HL-60 (cell line): ENCODE data around the gene GNAL.

Experiments
- DNase-seq, 2 experiments: peaks; one replicate each; pipeline ENCODE4 v3.0.0-alpha.2; 2010 to 2020; ENCODE audit warnings: low read depth in 1 of 2, low spot score in 1 of 2
- H3K27ac ChIP-seq: fragments of 250-450 bp; sonication (Bioruptor Pico); replicated peaks from 2 replicates; pipeline ENCODE4 v1.5.1; 2020; ENCODE audit warnings: mild to moderate bottlenecking, moderate library complexity
- H3K27me3 ChIP-seq: fragments of 250-450 bp; sonication (Bioruptor Pico); 2 replicates; pipeline ENCODE4 v1.5.1; 2021; ENCODE audit warnings: mild to moderate bottlenecking, moderate library complexity; ENCODE audit not compliant: insufficient read depth, poor library complexity, severe bottlenecking
- H3K4me3 ChIP-seq: replicated peaks from 2 replicates; pipeline ENCODE4 v1.5.1; 2011; ENCODE audit warnings: mild to moderate bottlenecking, control low read depth, low read length; ENCODE audit not compliant: insufficient read depth
- CTCF ChIP-seq: IDR thresholded peaks from one replicate; pipeline ENCODE4 v1.5.1; 2011; ENCODE audit warnings: low read length, control low read depth, inconsistent platforms; ENCODE audit not compliant: insufficient read depth
- GABPA ChIP-seq: IDR thresholded peaks from 2 replicates; pipeline ENCODE4 v1.6.1; 2012; ENCODE audit warnings: low read depth
- POLR2AphosphoS5 ChIP-seq: IDR thresholded peaks from 2 replicates; pipeline ENCODE4 v1.6.1; 2012; ENCODE audit warnings: low read depth
- REST ChIP-seq: IDR thresholded peaks from 2 replicates; pipeline ENCODE4 v1.6.1; 2012; ENCODE audit warnings: low read depth; ENCODE audit not compliant: insufficient replicate concordance
- SPI1 ChIP-seq: IDR thresholded peaks from 2 replicates; pipeline ENCODE4 v1.6.1; 2012; ENCODE audit warnings: low read depth, mild to moderate bottlenecking, borderline replicate concordance

Gene GNAL

DNA sequence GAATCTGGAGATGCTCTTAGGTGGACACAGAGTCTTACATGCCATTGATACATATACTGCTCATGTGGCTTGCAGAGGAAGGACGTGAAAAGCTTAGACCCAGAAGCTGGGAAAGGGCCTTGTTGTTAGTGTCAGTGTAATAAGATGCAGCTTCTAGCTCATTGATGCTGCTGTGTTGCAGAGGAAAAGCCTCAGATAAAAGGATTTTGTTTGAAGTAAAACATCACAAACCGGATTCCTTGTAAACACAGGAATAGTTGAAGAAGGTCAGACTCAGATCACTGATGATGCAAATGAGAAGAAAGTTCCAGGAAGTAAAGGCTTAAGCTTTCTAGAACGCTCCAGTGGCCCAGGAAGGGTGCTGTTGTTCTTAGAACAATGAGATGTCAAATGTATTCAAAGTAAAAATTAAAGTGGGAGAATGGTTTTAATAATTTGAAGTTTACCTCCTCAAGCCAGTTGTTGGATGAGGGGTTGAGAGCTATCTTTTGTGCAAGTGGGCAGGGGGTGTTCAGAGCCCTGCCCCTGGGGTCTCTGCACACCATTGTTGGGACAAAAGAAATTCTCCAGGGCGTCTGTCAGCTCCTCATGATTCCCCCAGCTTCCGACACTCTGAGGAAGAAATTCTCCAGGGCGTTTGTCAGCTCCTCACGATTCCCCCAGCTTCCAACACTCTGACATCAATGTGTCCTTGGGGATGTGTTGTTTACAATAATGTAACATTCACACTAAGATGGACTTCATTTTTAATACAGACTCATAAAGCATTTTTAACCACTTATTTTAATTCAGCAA lies 100.8 kb downstream of the GNAL start:
- no peak for DNase-seq
- TF ChIP-seq POLR2AphosphoS5 (no peak), GABPA (no peak), SPI1 (no peak), CTCF (no peak), REST (no peak)
- H3K4me3 ChIP-seq, result no peak overlapping the region
- no peak overlapping the region for H3K27ac ChIP-seq
- peaks cover 8% of the 10 kb centered on the region for H3K27me3 ChIP-seq

DNA sequence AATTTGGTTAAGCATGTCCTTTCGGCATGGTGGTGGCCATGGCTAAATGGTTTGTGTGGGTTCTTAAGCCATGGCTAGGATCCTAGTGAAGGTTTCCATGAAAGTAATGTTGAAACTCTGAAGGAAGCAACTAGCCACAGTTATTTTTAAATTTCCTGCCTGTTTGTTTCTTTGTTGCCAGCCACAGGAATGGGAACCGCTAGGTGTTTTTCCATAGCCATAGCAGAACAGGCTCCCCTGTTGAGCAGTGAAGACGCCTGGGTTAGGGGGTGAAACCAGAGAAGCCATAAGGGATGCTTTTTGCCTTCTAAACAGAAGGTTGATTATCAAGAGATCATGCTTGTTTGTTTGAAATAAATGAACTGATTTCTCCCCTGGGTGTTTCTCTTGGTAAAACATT lies 102.1 kb downstream of the GNAL start:
- Histone ChIP-seq H3K27me3 (peaks cover 5% of the 10 kb centered on the region), H3K4me3 (no peak overlapping the region), H3K27ac (no peak overlapping the region)
- DNase-seq, result no peak
- no peak for TF ChIP-seq POLR2AphosphoS5
- TF ChIP-seq SPI1, result no peak
- TF ChIP-seq GABPA, result no peak
- no peak for TF ChIP-seq CTCF
- TF ChIP-seq REST, result no peak

- no peak for DNase-seq
- H3K27me3 ChIP-seq, result peaks cover 3% of the 10 kb centered on the region
- no peak for TF ChIP-seq GABPA
- TF ChIP-seq POLR2AphosphoS5, result no peak
- TF ChIP-seq CTCF, result no peak
- TF ChIP-seq SPI1, result no peak
- no peak overlapping the region for H3K27ac ChIP-seq
- no peak overlapping the region for H3K4me3 ChIP-seq
These were observed 103.6 kb downstream of the GNAL start for GRCh38 chr18:11792632-11793031.
